Measurements from ENCODE around the gene FAM83B.

Gene FAM83B

GRCh38 chr6:54810147-54810546, 36.4 kb upstream of the FAM83B start:
- ChIA-PET POLR2A (no interaction called here), CTCF (interaction anchor here (0.6 to 1.6 kb wide), 3 partner anchors 82 to 297 kb away, joined by 3 to 4 read pairs (median 3); no protein-coding TSS in a partner anchor)
- H3K4me1 ChIP-seq (ENCODE audit: control insufficient read depth, insufficient read depth, low read length), result no peaks in the 10 kb centered on the region
- H3K9me3 ChIP-seq (ENCODE audit: control insufficient read depth, insufficient read depth, low read depth, low read length), result no peaks in the 10 kb centered on the region; the same call in 1 of the 2 replicates
- TF ChIP-seq ATF2 (tag by site-specific recombination; IDR thresholded peaks at IDR 0.05; ENCODE audit: low read depth) (peak; percentile 56), ZNF335 (tag by site-specific recombination; conservative IDR thresholded peaks at IDR 0.05) (no peak)
- no peaks in the 10 kb centered on the region for H3K36me3 ChIP-seq (ENCODE audit: control insufficient read depth in 2 of 2, insufficient read depth in 1 of 2, low read length in 2 of 2)
- H3K4me3 ChIP-seq (ENCODE audit: low read depth, low read length), result no peak overlapping the region
- H3K27ac ChIP-seq (ENCODE audit: extremely low read depth, low read depth, low read length), result no peak overlapping the region

GRCh38 chr6:54813892-54814291, 32.7 kb upstream of the FAM83B start:
- Histone ChIP-seq H3K9me3 (ENCODE audit: control insufficient read depth, insufficient read depth, low read depth, low read length) (no peaks in the 10 kb centered on the region; the same call in 1 of the 2 replicates), H3K36me3 (ENCODE audit: control insufficient read depth in 2 of 2, insufficient read depth in 1 of 2, low read length in 2 of 2) (no peaks in the 10 kb centered on the region), H3K27ac (ENCODE audit: extremely low read depth, low read depth, low read length) (no peak overlapping the region), H3K4me3 (ENCODE audit: low read depth, low read length) (no peak overlapping the region), H3K4me1 (ENCODE audit: control insufficient read depth, insufficient read depth, low read length) (no peaks in the 10 kb centered on the region)
- POLR2A ChIA-PET, result no interaction called here
- TF ChIP-seq ZNF580 (tag by site-specific recombination; IDR thresholded peaks at IDR 0.05), result no peak
- TF ChIP-seq OVOL3 (tag by site-specific recombination; IDR thresholded peaks at IDR 0.05), result no peak
- TF ChIP-seq ZNF391 (tag by site-specific recombination; IDR thresholded peaks at IDR 0.05; ENCODE audit: borderline replicate concordance, low read depth), result no peak
- TF ChIP-seq SALL2 (tag by site-specific recombination; IDR thresholded peaks at IDR 0.05; ENCODE audit: borderline replicate concordance), result no peak
- no peak for TF ChIP-seq ZNF366 (tag by site-specific recombination; conservative IDR thresholded peaks at IDR 0.05)
- TF ChIP-seq, protein P1, sequence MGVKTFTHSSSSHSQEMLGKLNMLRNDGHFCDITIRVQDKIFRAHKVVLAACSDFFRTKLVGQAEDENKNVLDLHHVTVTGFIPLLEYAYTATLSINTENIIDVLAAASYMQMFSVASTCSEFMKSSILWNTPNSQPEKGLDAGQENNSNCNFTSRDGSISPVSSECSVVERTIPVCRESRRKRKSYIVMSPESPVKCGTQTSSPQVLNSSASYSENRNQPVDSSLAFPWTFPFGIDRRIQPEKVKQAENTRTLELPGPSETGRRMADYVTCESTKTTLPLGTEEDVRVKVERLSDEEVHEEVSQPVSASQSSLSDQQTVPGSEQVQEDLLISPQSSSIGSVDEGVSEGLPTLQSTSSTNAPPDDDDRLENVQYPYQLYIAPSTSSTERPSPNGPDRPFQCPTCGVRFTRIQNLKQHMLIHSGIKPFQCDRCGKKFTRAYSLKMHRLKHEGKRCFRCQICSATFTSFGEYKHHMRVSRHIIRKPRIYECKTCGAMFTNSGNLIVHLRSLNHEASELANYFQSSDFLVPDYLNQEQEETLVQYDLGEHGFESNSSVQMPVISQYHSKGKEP (tag by site-specific recombination; IDR thresholded peaks at IDR 0.05), result no peak
- CTCF ChIA-PET, result no interaction called here

DNA sequence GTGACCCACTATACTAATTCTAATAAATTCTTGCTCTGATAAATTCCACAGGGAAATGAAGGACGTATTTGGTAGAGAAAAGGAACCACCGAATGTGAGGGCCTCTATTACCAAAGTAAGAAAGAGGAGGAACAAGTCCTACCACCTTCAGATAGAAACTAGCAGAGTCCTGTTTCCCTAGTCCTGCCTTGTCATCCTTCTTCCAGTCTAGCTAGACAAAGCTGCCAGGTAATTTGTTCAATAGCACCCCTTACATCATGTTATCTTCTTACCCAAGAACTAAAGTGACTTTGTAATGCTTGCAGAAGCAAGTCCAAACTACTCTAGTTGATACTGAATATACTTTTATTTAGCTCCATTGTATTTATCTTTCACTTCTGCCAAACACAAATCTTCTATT, 29.3 kb upstream of the FAM83B start:
- H3K36me3 ChIP-seq (ENCODE audit: control insufficient read depth in 2 of 2, insufficient read depth in 1 of 2, low read length in 2 of 2), result no peaks in the 10 kb centered on the region
- no peak overlapping the region for H3K27ac ChIP-seq (ENCODE audit: extremely low read depth, low read depth, low read length)
- no peaks in the 10 kb centered on the region; the same call in 1 of the 2 replicates for H3K9me3 ChIP-seq (ENCODE audit: control insufficient read depth, insufficient read depth, low read depth, low read length)
- ChIA-PET CTCF (interaction anchor here (0.6 kb wide), 1 partner anchor 464 kb away, joined by 3 read pairs; no protein-coding TSS in a partner anchor), POLR2A (no interaction called here)
- H3K4me3 ChIP-seq (ENCODE audit: low read depth, low read length), result no peak overlapping the region
- no peaks in the 10 kb centered on the region for H3K4me1 ChIP-seq (ENCODE audit: control insufficient read depth, insufficient read depth, low read length)
- no peak for TF ChIP-seq ZNF404 (tag by site-specific recombination; IDR thresholded peaks at IDR 0.05)
- no peak for TF ChIP-seq ZFP37 (tag by site-specific recombination; IDR thresholded peaks at IDR 0.05)
- no peak for TF ChIP-seq ZNF37A (tag by site-specific recombination; IDR thresholded peaks at IDR 0.05)

DNA sequence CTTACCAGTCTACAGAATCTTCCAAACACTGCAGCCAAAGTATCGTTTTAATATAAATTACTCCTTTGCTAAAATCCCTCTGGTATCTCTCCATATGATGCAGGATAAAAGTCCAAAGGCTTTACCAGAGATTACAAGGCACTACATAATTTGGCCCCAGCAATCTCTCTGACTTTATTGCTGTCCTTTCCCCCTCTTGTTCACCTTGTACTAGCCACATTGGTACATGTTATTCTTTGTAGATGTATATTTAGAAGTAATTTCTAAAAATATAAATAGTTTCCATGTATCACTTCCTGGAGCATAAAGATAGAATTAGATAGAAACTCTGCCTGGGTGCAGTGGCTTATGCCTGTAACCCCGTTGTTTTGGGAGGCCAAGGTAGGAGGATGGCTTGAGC, 28.7 kb upstream of the FAM83B start:
- Histone ChIP-seq H3K4me3 (ENCODE audit: low read depth, low read length) (no peak overlapping the region), H3K4me1 (ENCODE audit: control insufficient read depth, insufficient read depth, low read length) (no peaks in the 10 kb centered on the region), H3K9me3 (ENCODE audit: control insufficient read depth, insufficient read depth, low read depth, low read length) (no peaks in the 10 kb centered on the region; the same call in 1 of the 2 replicates), H3K27ac (ENCODE audit: extremely low read depth, low read depth, low read length) (no peak overlapping the region), H3K36me3 (ENCODE audit: control insufficient read depth in 2 of 2, insufficient read depth in 1 of 2, low read length in 2 of 2) (no peaks in the 10 kb centered on the region)
- CTCF ChIA-PET, result no interaction called here
- POLR2A ChIA-PET, result no interaction called here
- TF ChIP-seq HOXA7 (CRISPR knock-in tag; IDR thresholded peaks at IDR 0.05; ENCODE audit: borderline replicate concordance) (no peak), ZNF768 (tag by site-specific recombination; IDR thresholded peaks at IDR 0.05) (no peak), ZNF221 (tag by site-specific recombination; IDR thresholded peaks at IDR 0.05; ENCODE audit: borderline replicate concordance) (no peak), ZNF843 (tag by site-specific recombination; IDR thresholded peaks at IDR 0.05) (no peak), ZNF645 (tag by site-specific recombination; IDR thresholded peaks at IDR 0.05) (no peak), ZNF791 (tag by site-specific recombination; IDR thresholded peaks at IDR 0.05) (no peak), ATF2 (tag by site-specific recombination; IDR thresholded peaks at IDR 0.05; ENCODE audit: low read depth) (no peak), MZF1 (tag by site-specific recombination; IDR thresholded peaks at IDR 0.05; ENCODE audit: borderline replicate concordance) (no peak)
- TF ChIP-seq, protein P2, sequence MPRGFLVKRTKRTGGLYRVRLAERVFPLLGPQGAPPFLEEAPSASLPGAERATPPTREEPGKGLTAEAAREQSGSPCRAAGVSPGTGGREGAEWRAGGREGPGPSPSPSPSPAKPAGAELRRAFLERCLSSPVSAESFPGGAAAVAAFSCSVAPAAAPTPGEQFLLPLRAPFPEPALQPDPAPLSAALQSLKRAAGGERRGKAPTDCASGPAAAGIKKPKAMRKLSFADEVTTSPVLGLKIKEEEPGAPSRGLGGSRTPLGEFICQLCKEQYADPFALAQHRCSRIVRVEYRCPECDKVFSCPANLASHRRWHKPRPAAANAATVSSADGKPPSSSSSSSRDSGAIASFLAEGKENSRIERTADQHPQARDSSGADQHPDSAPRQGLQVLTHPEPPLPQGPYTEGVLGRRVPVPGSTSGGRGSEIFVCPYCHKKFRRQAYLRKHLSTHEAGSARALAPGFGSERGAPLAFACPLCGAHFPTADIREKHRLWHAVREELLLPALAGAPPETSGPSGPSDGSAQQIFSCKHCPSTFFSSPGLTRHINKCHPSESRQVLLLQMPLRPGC (tag by site-specific recombination; IDR thresholded peaks at IDR 0.05), result no peak

Measured in HEK293 (cell line).